ENCODE measurements around the gene KRTAP1-4.

The KRTAP1-4 gene

GRCh38 chr17:41009936-41010335 is 20.1 kb downstream of the KRTAP1-4 start:
- TF ChIP-seq TEAD4 (IDR thresholded peaks at IDR 0.05) (no peak), MAX (IDR thresholded peaks at IDR 0.05) (no peak), TAF1 (IDR thresholded peaks at IDR 0.05; ENCODE audit: low read depth) (no peak), USF1 (IDR thresholded peaks at IDR 0.05) (no peak), EP300 (IDR thresholded peaks at IDR 0.05; ENCODE audit: borderline replicate concordance) (no peak), ZBTB7A (IDR thresholded peaks at IDR 0.05; ENCODE audit: low read depth) (no peak), TCF12 (IDR thresholded peaks at IDR 0.05; ENCODE audit: low read depth) (no peak), CEBPB (IDR thresholded peaks at IDR 0.05) (no peak), CREB1 (IDR thresholded peaks at IDR 0.05; ENCODE audit: low read depth) (no peak), RAD21 (IDR thresholded peaks at IDR 0.05; ENCODE audit: low read depth) (no peak), REST (IDR thresholded peaks at IDR 0.05; ENCODE audit: low read depth) (no peak), EGR1 (IDR thresholded peaks at IDR 0.05) (no peak), NFIC (IDR thresholded peaks at IDR 0.05) (no peak)

GRCh38 chr17:41009301-41009760 is 20.7 kb downstream of the KRTAP1-4 start:
- TF ChIP-seq RAD21 (IDR thresholded peaks at IDR 0.05; ENCODE audit: low read depth), result no peak
- TF ChIP-seq EGR1 (IDR thresholded peaks at IDR 0.05), result no peak
- no peak for TF ChIP-seq TCF12 (IDR thresholded peaks at IDR 0.05; ENCODE audit: low read depth)
- no peak for TF ChIP-seq REST (IDR thresholded peaks at IDR 0.05; ENCODE audit: low read depth)
- no peak for TF ChIP-seq ZBTB7A (IDR thresholded peaks at IDR 0.05; ENCODE audit: low read depth)
- no peak for TF ChIP-seq EP300 (IDR thresholded peaks at IDR 0.05; ENCODE audit: borderline replicate concordance)
- TF ChIP-seq FOXM1 (IDR thresholded peaks at IDR 0.05; ENCODE audit: borderline replicate concordance, low read depth), result no peak
- TF ChIP-seq CEBPB (IDR thresholded peaks at IDR 0.05), result no peak
- no peak for TF ChIP-seq TAF1 (IDR thresholded peaks at IDR 0.05; ENCODE audit: low read depth)
- TF ChIP-seq NFIC (IDR thresholded peaks at IDR 0.05), result no peak
- no peak for TF ChIP-seq CREB1 (IDR thresholded peaks at IDR 0.05; ENCODE audit: low read depth)
- TF ChIP-seq YY1 (IDR thresholded peaks at IDR 0.05; ENCODE audit: low read depth), result no peak
- TF ChIP-seq MAX (IDR thresholded peaks at IDR 0.05), result no peak
- no peak for TF ChIP-seq TEAD4 (IDR thresholded peaks at IDR 0.05)
- no peak for TF ChIP-seq USF1 (IDR thresholded peaks at IDR 0.05)

GRCh38 chr17:41008811-41009210 is 21.2 kb downstream of the KRTAP1-4 start, which contains the start of gene KRTAP3-1:
Gene KRTAP3-1, minus strand, starts transcription at chr17:41009128. Its CDS starts 54 bp downstream, at chr17:41009074.
- TF ChIP-seq TAF1 (IDR thresholded peaks at IDR 0.05; ENCODE audit: low read depth) (no peak), USF1 (IDR thresholded peaks at IDR 0.05) (no peak), CEBPB (IDR thresholded peaks at IDR 0.05) (no peak), RAD21 (IDR thresholded peaks at IDR 0.05; ENCODE audit: low read depth) (no peak), REST (IDR thresholded peaks at IDR 0.05; ENCODE audit: low read depth) (no peak), NFIC (IDR thresholded peaks at IDR 0.05) (no peak), ZBTB7A (IDR thresholded peaks at IDR 0.05; ENCODE audit: low read depth) (no peak), FOXM1 (IDR thresholded peaks at IDR 0.05; ENCODE audit: borderline replicate concordance, low read depth) (no peak), TEAD4 (IDR thresholded peaks at IDR 0.05) (no peak), EGR1 (IDR thresholded peaks at IDR 0.05) (no peak), CREB1 (IDR thresholded peaks at IDR 0.05; ENCODE audit: low read depth) (no peak)

GRCh38 chr17:41004397-41004796 is 25.6 kb downstream of the KRTAP1-4 start:
- TF ChIP-seq CREB1 (IDR thresholded peaks at IDR 0.05; ENCODE audit: low read depth) (no peak), ZBTB7A (IDR thresholded peaks at IDR 0.05; ENCODE audit: low read depth) (no peak), NFIC (IDR thresholded peaks at IDR 0.05) (no peak), TEAD4 (IDR thresholded peaks at IDR 0.05) (no peak), TAF1 (IDR thresholded peaks at IDR 0.05; ENCODE audit: low read depth) (no peak), MAX (IDR thresholded peaks at IDR 0.05) (no peak), USF1 (IDR thresholded peaks at IDR 0.05) (no peak), TCF12 (IDR thresholded peaks at IDR 0.05; ENCODE audit: low read depth) (no peak)
